ENCODE data around the gene IFT74. TPM values are rescaled to one million over a fixed set of nuclear protein-coding genes. Genes with fewer than 3 reads are reported as not detected.

IFT74 gene
- total RNA-seq, 2 donors from 2014 or later: 12.5 to 41.4 TPM

GRCh38 chr9:27094640-27095298 is 138.6 kb downstream of the IFT74 start:
- ATAC-seq (ENCODE audit: insufficient number of reproducible peaks, low FRiP score, low read depth) (peak; percentile 79), DNase-seq (ENCODE audit: low spot score) (no peak)
- Histone ChIP-seq H3K27ac (no peak overlapping the region), H3K9me3 (no peaks in the 10 kb centered on the region), H3K27me3 (replicated peaks; ENCODE audit: insufficient read depth) (no peaks in the 10 kb centered on the region), H3K36me3 (no peaks in the 10 kb centered on the region), H3K4me3 (no peak overlapping the region), H3K4me1 (ENCODE audit: control insufficient read depth in 1 of 2, low read depth in 2 of 2) (no peaks in the 10 kb centered on the region)
- no peak for TF ChIP-seq CTCF (IDR thresholded peaks at IDR 0.05)

- H3K4me1 ChIP-seq (ENCODE audit: control insufficient read depth in 1 of 2, low read depth in 2 of 2): no peaks in the 10 kb centered on the region
- no peak overlapping the region for H3K27ac ChIP-seq
- ATAC-seq (ENCODE audit: insufficient number of reproducible peaks, low FRiP score, low read depth): no peak
- no peaks in the 10 kb centered on the region for H3K27me3 ChIP-seq (replicated peaks; ENCODE audit: insufficient read depth)
- H3K9me3 ChIP-seq: no peaks in the 10 kb centered on the region
- DNase-seq (ENCODE audit: low spot score): no peak
- no peak for TF ChIP-seq CTCF (IDR thresholded peaks at IDR 0.05)
- H3K4me3 ChIP-seq: no peak overlapping the region
- no peaks in the 10 kb centered on the region for H3K36me3 ChIP-seq
Observed at GRCh38 chr9:27107241-27107640, 151.0 kb downstream of the IFT74 start.

- no peak for TF ChIP-seq CTCF (IDR thresholded peaks at IDR 0.05)
- Histone ChIP-seq H3K4me3 (peak within 1 kb of the TSS; percentile 11), H3K27ac (no peak within 1 kb of the TSS)
Observed at GRCh38 chr9:27108981-27109541, 152.8 kb downstream of the IFT74 start, which contains the start of gene TEK. Gene TEK (plus strand): TSS chr9:27109225. CDS start chr9:27109591, 366 bp downstream.

GRCh38 chr9:27109621-27110020 is 153.4 kb downstream of the IFT74 start:
- ATAC-seq (ENCODE audit: insufficient number of reproducible peaks, low FRiP score, low read depth): no peak
- no peaks in the 10 kb centered on the region for H3K27me3 ChIP-seq (replicated peaks; ENCODE audit: insufficient read depth)
- H3K9me3 ChIP-seq: no peaks in the 10 kb centered on the region
- H3K27ac ChIP-seq: no peak overlapping the region
- DNase-seq (ENCODE audit: low spot score): no peak
- no peaks in the 10 kb centered on the region for H3K4me1 ChIP-seq (ENCODE audit: control insufficient read depth in 1 of 2, low read depth in 2 of 2)
- H3K36me3 ChIP-seq: no peaks in the 10 kb centered on the region
- peak overlapping the region; percentile 11 for H3K4me3 ChIP-seq
- no peak for TF ChIP-seq CTCF (IDR thresholded peaks at IDR 0.05)

More at GRCh38 chr9:27108981-27109541, 152.8 kb downstream of the IFT74 start, which contains the start of gene TEK:
- ATAC-seq (ENCODE audit: insufficient number of reproducible peaks, low FRiP score, low read depth) (no peak), DNase-seq (ENCODE audit: low spot score) (no peak)
- no peaks in the 10 kb centered on the region for H3K9me3 ChIP-seq
- H3K4me1 ChIP-seq (ENCODE audit: control insufficient read depth in 1 of 2, low read depth in 2 of 2): no peaks in the 10 kb centered on the region
- no peaks in the 10 kb centered on the region for H3K36me3 ChIP-seq
- no peaks in the 10 kb centered on the region for H3K27me3 ChIP-seq (replicated peaks; ENCODE audit: insufficient read depth)

- Histone ChIP-seq H3K36me3 (no peaks in the 10 kb centered on the region), H3K4me1 (ENCODE audit: control insufficient read depth in 1 of 2, low read depth in 2 of 2) (no peaks in the 10 kb centered on the region), H3K27me3 (replicated peaks; ENCODE audit: insufficient read depth) (no peaks in the 10 kb centered on the region), H3K4me3 (no peak overlapping the region), H3K27ac (no peak overlapping the region), H3K9me3 (no peaks in the 10 kb centered on the region)
- DNase-seq (ENCODE audit: low spot score): no peak
- no peak for ATAC-seq (ENCODE audit: insufficient number of reproducible peaks, low FRiP score, low read depth)
- no peak for TF ChIP-seq CTCF (IDR thresholded peaks at IDR 0.05)
Observed at GRCh38 chr9:27110181-27110580, 154.0 kb downstream of the IFT74 start.
